Measurements from ENCODE around the gene B4GALT5. TPM values are rescaled to one million over a fixed set of nuclear protein-coding genes. Genes with fewer than 3 reads are reported as not detected.
"Not testable (repeated sequence)": the region's sequence is repeated elsewhere in the genome, so short reads cannot be mapped to it uniquely, and the experiment has no call there.

Gene B4GALT5
- polyA plus RNA-seq (2012; ENCODE audit: missing spikeins) = 19.3 TPM

DNA sequence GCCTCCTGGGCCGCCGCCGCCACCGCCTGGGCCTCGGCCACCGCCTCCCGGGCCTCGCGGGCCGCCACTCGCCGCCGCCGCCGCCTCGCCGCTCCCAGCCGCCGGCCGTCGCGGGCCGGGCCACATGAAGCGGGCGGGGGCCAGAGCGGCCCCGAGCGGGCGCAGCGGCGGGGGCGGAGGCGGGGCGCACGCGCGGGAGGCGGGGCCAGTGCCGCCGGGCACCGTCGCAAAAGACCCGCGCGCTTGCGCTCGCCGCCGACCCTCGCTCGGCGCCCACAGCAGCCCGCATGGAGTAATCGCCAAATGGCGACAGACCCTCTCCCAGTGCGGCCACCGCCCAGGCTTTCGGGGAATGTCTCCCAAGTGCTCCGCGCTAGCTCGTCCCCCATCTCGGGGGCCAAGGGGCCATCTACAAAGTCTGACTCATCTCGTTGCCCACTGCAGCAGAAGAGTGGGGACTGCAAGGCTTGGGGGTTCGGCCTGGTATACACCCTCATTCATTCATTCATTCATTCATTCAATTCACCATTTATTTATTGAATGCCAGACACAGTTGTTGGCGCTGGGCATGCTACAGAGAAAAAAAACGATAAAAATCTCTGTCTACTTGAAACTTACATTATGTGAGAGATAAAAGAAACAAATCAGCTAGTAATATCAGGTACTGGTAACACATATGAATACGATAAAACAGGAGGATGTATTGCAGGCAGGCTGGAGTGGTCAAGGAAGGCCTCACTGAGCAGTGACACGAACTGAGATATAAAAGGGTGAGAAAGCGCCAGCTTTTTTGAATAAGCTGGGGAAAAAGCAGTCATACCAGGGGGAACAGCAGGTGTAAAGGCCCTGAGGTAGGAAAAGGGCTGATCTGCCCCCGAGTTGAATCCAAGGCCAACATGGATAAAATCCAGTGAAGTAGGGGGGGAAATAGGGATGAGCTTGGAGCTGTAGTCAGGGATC lies at the start of gene B4GALT5:
TSS of gene B4GALT5 (minus strand) at position 126 of the 960 bp plus-strand sequence. CDS start 188 bp downstream, outside the sequence.
- FAIRE-seq (peak; percentile 81), DNase-seq (ENCODE audit: insufficient read length) (peak; percentile 66)
- TF ChIP-seq POLR2A (IDR thresholded peaks at IDR 0.05; ENCODE audit: low read depth, low read length) (peak; percentile 52; the same call in 1 of the 2 replicates), TAF1 (IDR thresholded peaks at IDR 0.05; ENCODE audit: borderline replicate concordance, low read depth, low read length) (no peak), POLR2AphosphoS5 (IDR thresholded peaks at IDR 0.05; ENCODE audit: low read depth, low read length) (peak; percentile 51; the same call in 1 of the 2 replicates)

DNA sequence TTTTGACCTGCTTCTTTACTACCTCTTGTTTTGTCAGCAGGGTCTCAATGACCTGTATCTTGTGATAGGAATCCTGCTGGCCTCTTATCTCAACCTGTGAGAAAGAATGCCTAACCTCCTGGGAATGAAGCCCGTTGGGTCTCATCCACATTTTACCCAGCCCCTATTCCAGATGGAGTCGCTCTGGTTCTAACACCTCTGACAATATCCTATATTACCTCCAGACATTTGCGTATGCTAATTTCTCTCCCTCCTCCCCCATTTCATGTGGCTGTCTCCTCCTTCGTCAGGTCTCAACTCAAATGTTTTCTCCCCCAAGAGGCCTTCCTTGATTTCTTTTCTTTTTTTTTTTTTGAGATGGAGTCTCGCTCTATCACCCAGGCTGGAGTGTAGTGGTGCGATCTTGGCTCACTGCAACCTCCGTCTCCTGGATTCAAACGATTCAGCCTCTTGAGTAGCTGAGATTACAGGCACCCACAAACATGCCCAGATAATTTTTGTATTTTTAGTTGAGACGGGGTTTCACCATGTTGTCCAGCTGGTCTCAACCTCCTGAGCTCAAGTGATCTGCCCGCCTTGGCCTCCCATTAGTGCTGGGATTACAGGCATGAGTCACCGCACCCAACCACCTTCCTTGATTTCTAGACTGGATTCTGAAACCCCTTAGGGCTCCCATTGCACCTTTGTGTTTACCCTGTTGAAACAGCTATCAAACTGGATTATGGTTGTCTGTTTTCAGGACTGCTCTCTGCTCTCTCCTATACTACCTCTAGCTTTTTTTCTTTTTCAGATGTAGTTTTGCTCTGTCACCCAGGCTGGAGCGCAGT lies 49.5 kb upstream of the B4GALT5 start:
- no peak for TF ChIP-seq TAF1 (IDR thresholded peaks at IDR 0.05; ENCODE audit: borderline replicate concordance, low read depth, low read length)
- TF ChIP-seq POLR2A (IDR thresholded peaks at IDR 0.05; ENCODE audit: low read depth, low read length) = no peak
- TF ChIP-seq POLR2AphosphoS5 (IDR thresholded peaks at IDR 0.05; ENCODE audit: low read depth, low read length) = no peak
- no peak for FAIRE-seq
- no peak for DNase-seq (ENCODE audit: insufficient read length)

GRCh38 chr20:49761888-49762287 lies 48.2 kb upstream of the B4GALT5 start:
- FAIRE-seq; DNase-seq (ENCODE audit: insufficient read length): not testable (repeated sequence)

GRCh38 chr20:49759266-49759950 lies 45.7 kb upstream of the B4GALT5 start:
- no peak for DNase-seq (ENCODE audit: insufficient read length)
- no peak for FAIRE-seq
- TF ChIP-seq POLR2A (IDR thresholded peaks at IDR 0.05; ENCODE audit: low read depth, low read length) (no peak), TAF1 (IDR thresholded peaks at IDR 0.05; ENCODE audit: borderline replicate concordance, low read depth, low read length) (no peak), POLR2AphosphoS5 (IDR thresholded peaks at IDR 0.05; ENCODE audit: low read depth, low read length) (no peak)

DNA sequence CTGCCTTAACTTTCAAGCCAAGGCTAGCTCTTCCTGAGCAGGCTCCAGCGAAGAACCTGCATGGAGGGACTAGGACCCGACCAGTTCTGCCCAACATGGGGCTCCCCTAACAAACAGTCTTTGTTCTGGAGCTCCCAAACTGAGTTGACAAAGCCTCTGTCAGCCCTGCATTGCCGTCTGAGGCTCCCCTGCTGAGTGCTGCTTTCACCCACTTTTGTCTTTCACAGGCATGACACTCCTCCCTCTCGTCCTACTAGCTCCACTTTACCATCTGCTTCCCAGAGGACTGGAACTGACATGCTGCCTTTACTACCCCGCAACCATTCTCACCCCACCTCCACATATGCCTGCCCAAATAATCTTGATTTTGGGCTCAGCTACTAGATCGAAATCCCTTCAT lies 45.1 kb upstream of the B4GALT5 start:
- DNase-seq (ENCODE audit: insufficient read length) (no peak), FAIRE-seq (no peak)
- TF ChIP-seq POLR2AphosphoS5 (IDR thresholded peaks at IDR 0.05; ENCODE audit: low read depth, low read length) (no peak), POLR2A (IDR thresholded peaks at IDR 0.05; ENCODE audit: low read depth, low read length) (no peak), TAF1 (IDR thresholded peaks at IDR 0.05; ENCODE audit: borderline replicate concordance, low read depth, low read length) (no peak)

GRCh38 chr20:49757597-49757996 lies 43.9 kb upstream of the B4GALT5 start:
- no peak for TF ChIP-seq TAF1 (IDR thresholded peaks at IDR 0.05; ENCODE audit: borderline replicate concordance, low read depth, low read length)
- TF ChIP-seq POLR2A (IDR thresholded peaks at IDR 0.05; ENCODE audit: low read depth, low read length) = no peak
- TF ChIP-seq POLR2AphosphoS5 (IDR thresholded peaks at IDR 0.05; ENCODE audit: low read depth, low read length) = no peak
- DNase-seq (ENCODE audit: insufficient read length) (no peak), FAIRE-seq (no peak)

GRCh38 chr20:49756241-49756640 lies 42.6 kb upstream of the B4GALT5 start:
- no peak for FAIRE-seq

GRCh38 chr20:49754596-49754995 lies 40.9 kb upstream of the B4GALT5 start:
- TF ChIP-seq POLR2A (IDR thresholded peaks at IDR 0.05; ENCODE audit: low read depth, low read length) (no peak), POLR2AphosphoS5 (IDR thresholded peaks at IDR 0.05; ENCODE audit: low read depth, low read length) (no peak), TAF1 (IDR thresholded peaks at IDR 0.05; ENCODE audit: borderline replicate concordance, low read depth, low read length) (no peak)
- FAIRE-seq = no peak
- DNase-seq (ENCODE audit: insufficient read length) = no peak

More at GRCh38 chr20:49756241-49756640, 42.6 kb upstream of the B4GALT5 start:
- TF ChIP-seq POLR2A (IDR thresholded peaks at IDR 0.05; ENCODE audit: low read depth, low read length) (no peak), POLR2AphosphoS5 (IDR thresholded peaks at IDR 0.05; ENCODE audit: low read depth, low read length) (no peak), TAF1 (IDR thresholded peaks at IDR 0.05; ENCODE audit: borderline replicate concordance, low read depth, low read length) (no peak)
- no peak for DNase-seq (ENCODE audit: insufficient read length)

- TF ChIP-seq TAF1 (IDR thresholded peaks at IDR 0.05; ENCODE audit: borderline replicate concordance, low read depth, low read length) (no peak), POLR2A (IDR thresholded peaks at IDR 0.05; ENCODE audit: low read depth, low read length) (no peak), POLR2AphosphoS5 (IDR thresholded peaks at IDR 0.05; ENCODE audit: low read depth, low read length) (no peak)
- FAIRE-seq (no peak), DNase-seq (ENCODE audit: insufficient read length) (no peak)
Observed at GRCh38 chr20:49753133-49753532, 39.5 kb upstream of the B4GALT5 start.

DNA sequence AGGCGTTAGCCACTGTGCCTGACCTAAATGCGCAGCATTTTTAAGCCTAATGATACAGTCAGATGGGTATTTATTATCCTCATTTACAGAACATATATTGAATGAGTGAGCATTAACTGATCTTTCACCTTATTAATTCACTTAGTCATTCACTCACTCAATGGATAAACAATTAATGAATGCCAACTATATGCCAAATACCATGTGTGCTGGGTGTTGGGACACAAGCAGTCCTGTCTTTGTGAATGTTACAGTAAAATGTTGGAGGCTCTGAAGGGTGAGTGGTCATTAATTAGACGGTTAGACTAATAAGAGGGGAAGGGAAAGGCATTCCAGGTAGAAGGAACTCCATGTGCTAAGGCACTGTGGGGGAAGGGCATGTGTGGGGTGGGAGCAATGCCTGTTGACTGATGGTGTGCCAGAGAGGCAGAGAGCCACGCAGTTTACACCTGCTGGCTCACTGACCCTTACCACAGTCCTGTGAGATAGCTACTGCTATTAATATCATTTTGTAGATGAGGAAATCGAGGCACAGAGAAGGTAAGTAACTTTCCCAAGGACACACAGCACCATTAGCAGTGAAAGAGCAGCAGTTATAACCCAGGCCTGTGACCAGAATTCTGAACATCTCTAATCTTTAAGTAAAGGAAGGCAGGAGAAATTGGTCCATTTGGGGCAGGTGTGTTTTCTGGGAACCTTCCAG lies 38.7 kb upstream of the B4GALT5 start:
- DNase-seq (ENCODE audit: insufficient read length) (no peak), FAIRE-seq (no peak)
- TF ChIP-seq POLR2A (IDR thresholded peaks at IDR 0.05; ENCODE audit: low read depth, low read length) = no peak
- TF ChIP-seq POLR2AphosphoS5 (IDR thresholded peaks at IDR 0.05; ENCODE audit: low read depth, low read length) = no peak
- no peak for TF ChIP-seq TAF1 (IDR thresholded peaks at IDR 0.05; ENCODE audit: borderline replicate concordance, low read depth, low read length)
